Upper lobe of left lung (tissue), 6 donors: Measurements from ENCODE around the gene SH3GL3. TPM values are rescaled to one million over a fixed set of nuclear protein-coding genes. Genes with fewer than 3 reads are reported as not detected.

Source experiments
- ATAC-seq, 2 donors: fragments of 200-7000 bp; cut with Tn5 transposase; one replicate each; pipeline ENCODE4 v1.9.1; 2022; ENCODE audit warnings: mild to moderate bottlenecking in 2 of 2, moderate library complexity in 2 of 2; ENCODE audit not compliant: low FRiP score in 2 of 2
- DNase-seq, 2 donors: peaks; one replicate each; pipeline ENCODE4 v3.0.0-alpha.2; 2019 to 2020
- H3K27ac ChIP-seq, 4 donors: fragments of 200-600 bp; sonication (generic); one replicate each; pipeline ENCODE4 v1.5.1; 2016 to 2019
- H3K27me3 ChIP-seq, 4 donors: fragments of 200-600 bp; sonication (generic); one replicate each; pipeline ENCODE4 v1.5.1; 2017 to 2019
- H3K36me3 ChIP-seq, 4 donors: fragments of 200-600 bp; sonication (generic); one replicate each; pipeline ENCODE4 v1.5.1; 2016 to 2019
- H3K4me1 ChIP-seq, 4 donors: fragments of 200-600 bp; sonication (generic); one replicate each; pipeline ENCODE4 v1.5.1; 2018 to 2019
- H3K4me3 ChIP-seq, 4 donors: fragments of 200-600 bp; sonication (generic); one replicate each; pipeline ENCODE4 v1.5.1; 2017 to 2019; ENCODE audit warnings: mild to moderate bottlenecking in 2 of 4, moderate library complexity in 1 of 4
- H3K9me3 ChIP-seq, 4 donors: fragments of 200-600 bp; sonication (generic); one replicate each; pipeline ENCODE4 v1.5.1; 2018 to 2019
- CTCF ChIP-seq, 6 experiments: fragments of 450-650 bp in 4 of 6; fragments of 200-600 bp in 2 of 6; sonication (generic) in 2 of 6; IDR thresholded peaks; one replicate each; pipeline ENCODE4 v1.5.1; 2016 to 2019; ENCODE audit warnings: antibody characterized with exemption in 6 of 6
- EP300 ChIP-seq, 4 donors: sonication (generic); formaldehyde crosslinking; IDR thresholded peaks; one replicate each; pipeline ENCODE4 v1.5.1; 2017; ENCODE audit warnings: antibody characterized with exemption in 4 of 4, control low read depth in 2 of 4
- POLR2A ChIP-seq, 4 donors: fragments of 450-650 bp; IDR thresholded peaks; one replicate each; pipeline ENCODE4 v1.5.1; 2016 to 2017; ENCODE audit warnings: antibody characterized with exemption in 4 of 4, mild to moderate bottlenecking in 2 of 4
- POLR2AphosphoS5 ChIP-seq, 2 donors: sonication (generic); formaldehyde crosslinking; IDR thresholded peaks; one replicate each; pipeline ENCODE4 v1.5.1; 2017; ENCODE audit warnings: antibody characterized with exemption in 2 of 2
- WGBS, 2 donors: methylation state at CpG; one replicate each; pipeline ENCODE4 v1.1.5; 2017 to 2018; 5-methylcytosine and 5-hydroxymethylcytosine counted together
- total RNA-seq, 6 donors: library from RNA; depleted of rRNA in 4 of 6; stranded (reverse); fragments of >200 nt in 4 of 6; gene quantifications; one replicate each; pipeline versions ENCODE4 v1.1.0 to v1.2.1, GENCODE V29; 2016 to 2021
- donor health status: DM: no; HTN: no; CAD: no; lungs with moderate emphysema.
- donor health status: DM: no; HTN: yes; CAD: no; lungs with severe emphysema.

Gene SH3GL3
- total RNA-seq, 6 donors from 2014 or later = 1.8 to 5.5 (median 2.2) TPM; not detected in 1

- Histone ChIP-seq H3K36me3 (no peaks in the 10 kb centered on the region), H3K4me3 (no peak overlapping the region), H3K27me3 (no peaks in the 10 kb centered on the region), H3K9me3 (no peaks in the 10 kb centered on the region), H3K27ac (no peak overlapping the region), H3K4me1 (no peaks in the 10 kb centered on the region)
- TF ChIP-seq POLR2A (IDR thresholded peaks at IDR 0.05) = no peak
- no peak for TF ChIP-seq POLR2AphosphoS5 (IDR thresholded peaks at IDR 0.05)
- no peak for TF ChIP-seq EP300 (IDR thresholded peaks at IDR 0.05)
- no peak for TF ChIP-seq CTCF (IDR thresholded peaks at IDR 0.05)
- no peak for ATAC-seq
- 79 to 88% methylated on average over 1 of the region's 1 CpG for WGBS, 2 donors
- DNase-seq = no peak
These were observed 157.4 kb downstream of the SH3GL3 start for GRCh38 chr15:83604549-83604948.

GRCh38 chr15:83605111-83605945 lies 158.2 kb downstream of the SH3GL3 start:
- no peak overlapping the region for H3K4me3 ChIP-seq
- DNase-seq (no peak), ATAC-seq (peak in 1 of 2 donors; percentile 72)
- WGBS, 2 donors = 56 to 59% methylated on average over 7 of the region's 7 CpGs
- H3K4me1 ChIP-seq = no peaks in the 10 kb centered on the region
- TF ChIP-seq POLR2AphosphoS5 (IDR thresholded peaks at IDR 0.05) (peak in 1 of 2 donors; percentile 55), CTCF (IDR thresholded peaks at IDR 0.05) (no peak)
- H3K36me3 ChIP-seq = no peaks in the 10 kb centered on the region
- no peaks in the 10 kb centered on the region for H3K27me3 ChIP-seq
- H3K27ac ChIP-seq = no peak overlapping the region
- H3K9me3 ChIP-seq = no peaks in the 10 kb centered on the region

GRCh38 chr15:83610132-83610531 lies 163.0 kb downstream of the SH3GL3 start:
- H3K27ac ChIP-seq = no peak overlapping the region
- no peaks in the 10 kb centered on the region for H3K9me3 ChIP-seq
- H3K36me3 ChIP-seq = no peaks in the 10 kb centered on the region
- ATAC-seq (no peak), DNase-seq (no peak)
- no peaks in the 10 kb centered on the region for H3K27me3 ChIP-seq
- 68 to 74% methylated on average over 3 of the region's 3 CpGs for WGBS, 2 donors
- H3K4me1 ChIP-seq = no peaks in the 10 kb centered on the region
- H3K4me3 ChIP-seq = no peak overlapping the region
- TF ChIP-seq POLR2A (IDR thresholded peaks at IDR 0.05) (no peak), CTCF (IDR thresholded peaks at IDR 0.05) (no peak), POLR2AphosphoS5 (IDR thresholded peaks at IDR 0.05) (no peak), EP300 (IDR thresholded peaks at IDR 0.05) (no peak)

GRCh38 chr15:83610901-83611685 lies 164.0 kb downstream of the SH3GL3 start:
- Histone ChIP-seq H3K27ac (no peak overlapping the region), H3K9me3 (no peaks in the 10 kb centered on the region), H3K27me3 (no peaks in the 10 kb centered on the region), H3K4me3 (no peak overlapping the region), H3K36me3 (no peaks in the 10 kb centered on the region), H3K4me1 (no peaks in the 10 kb centered on the region)
- DNase-seq = no peak
- no peak for ATAC-seq
- 70 to 72% methylated on average over 9 of the region's 9 CpGs for WGBS, 2 donors
- TF ChIP-seq CTCF (IDR thresholded peaks at IDR 0.05) = no peak
